Upper lobe of left lung (tissue), 4 donors: Measurements from ENCODE around the gene SCARF1.

Source experiments
- EP300 ChIP-seq, 4 donors: sonication (generic); formaldehyde crosslinking; IDR thresholded peaks; one replicate each; pipeline ENCODE4 v1.5.1; 2017; ENCODE audit warnings: antibody characterized with exemption in 4 of 4, control low read depth in 2 of 4
- POLR2A ChIP-seq, 4 donors: fragments of 450-650 bp; IDR thresholded peaks; one replicate each; pipeline ENCODE4 v1.5.1; 2016 to 2017; ENCODE audit warnings: antibody characterized with exemption in 4 of 4, mild to moderate bottlenecking in 2 of 4
- POLR2AphosphoS5 ChIP-seq, 2 donors: sonication (generic); formaldehyde crosslinking; IDR thresholded peaks; one replicate each; pipeline ENCODE4 v1.5.1; 2017; ENCODE audit warnings: antibody characterized with exemption in 2 of 2
- TF ChIP-seq, protein P1 (sequence below), 6 experiments: fragments of 450-650 bp in 4 of 6; fragments of 200-600 bp in 2 of 6; sonication (generic) in 2 of 6; IDR thresholded peaks; one replicate each; pipeline ENCODE4 v1.5.1; 2016 to 2019; ENCODE audit warnings: antibody characterized with exemption in 6 of 6

DNA sequence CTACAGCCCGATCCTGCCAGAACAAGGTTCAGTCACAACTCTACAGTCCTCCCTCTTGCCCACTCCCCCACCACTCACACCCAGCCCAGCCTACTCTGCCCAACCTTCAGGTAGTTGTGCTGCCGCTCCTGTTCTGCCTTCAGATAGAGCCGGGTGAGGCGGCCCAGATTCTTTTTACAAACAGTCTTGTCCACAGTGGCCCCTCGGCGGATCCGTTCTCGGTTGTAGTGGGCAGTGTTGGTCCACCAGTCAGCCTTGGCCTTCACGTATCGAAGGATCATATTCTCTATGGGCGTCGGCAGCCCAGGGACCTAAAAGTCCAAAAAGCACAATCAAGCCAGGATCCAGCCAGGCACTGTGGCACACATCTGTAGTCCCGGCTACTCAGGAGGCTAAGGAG is 30.9 kb upstream of the SCARF1 start:
- TF ChIP-seq, protein P1, sequence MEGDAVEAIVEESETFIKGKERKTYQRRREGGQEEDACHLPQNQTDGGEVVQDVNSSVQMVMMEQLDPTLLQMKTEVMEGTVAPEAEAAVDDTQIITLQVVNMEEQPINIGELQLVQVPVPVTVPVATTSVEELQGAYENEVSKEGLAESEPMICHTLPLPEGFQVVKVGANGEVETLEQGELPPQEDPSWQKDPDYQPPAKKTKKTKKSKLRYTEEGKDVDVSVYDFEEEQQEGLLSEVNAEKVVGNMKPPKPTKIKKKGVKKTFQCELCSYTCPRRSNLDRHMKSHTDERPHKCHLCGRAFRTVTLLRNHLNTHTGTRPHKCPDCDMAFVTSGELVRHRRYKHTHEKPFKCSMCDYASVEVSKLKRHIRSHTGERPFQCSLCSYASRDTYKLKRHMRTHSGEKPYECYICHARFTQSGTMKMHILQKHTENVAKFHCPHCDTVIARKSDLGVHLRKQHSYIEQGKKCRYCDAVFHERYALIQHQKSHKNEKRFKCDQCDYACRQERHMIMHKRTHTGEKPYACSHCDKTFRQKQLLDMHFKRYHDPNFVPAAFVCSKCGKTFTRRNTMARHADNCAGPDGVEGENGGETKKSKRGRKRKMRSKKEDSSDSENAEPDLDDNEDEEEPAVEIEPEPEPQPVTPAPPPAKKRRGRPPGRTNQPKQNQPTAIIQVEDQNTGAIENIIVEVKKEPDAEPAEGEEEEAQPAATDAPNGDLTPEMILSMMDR (IDR thresholded peaks at IDR 0.05): no peak
- no peak for TF ChIP-seq POLR2AphosphoS5 (IDR thresholded peaks at IDR 0.05)
- TF ChIP-seq POLR2A (IDR thresholded peaks at IDR 0.05): no peak
- no peak for TF ChIP-seq EP300 (IDR thresholded peaks at IDR 0.05)
